K562 (cell line): ENCODE results near the gene SH3TC1. TPM values are rescaled to one million over a fixed set of nuclear protein-coding genes. Genes with fewer than 3 reads are reported as not detected.
A peak's percentile ranks its signal among the peaks of the same experiment; 100 is the strongest.

Source experiments
- ARNT ChIP-seq, 2 experiments: fragments of 450-650 bp; IDR thresholded peaks; 2 replicates each; pipeline ENCODE4 v1.6.1; 2016; ENCODE audit warnings: mild to moderate bottlenecking in 1 of 2
- CREB5 ChIP-seq: fragments of 250-450 bp; sonication (Bioruptor Pico); IDR thresholded peaks from 2 replicates; pipeline ENCODE4 v1.5.0; 2020; ENCODE audit warnings: mild to moderate bottlenecking
- E2F8 ChIP-seq: fragments of 450-650 bp; IDR thresholded peaks from 2 replicates; pipeline ENCODE4 v1.7.1; 2018; ENCODE audit warnings: mild to moderate bottlenecking, low read depth; ENCODE audit not compliant: partially characterized antibody
- FOXK2 ChIP-seq, 2 experiments: fragments of 450-650 bp; IDR thresholded peaks in 1 of 2; conservative IDR thresholded peaks in 1 of 2; 2 replicates each; pipeline ENCODE4 v1.6.1; 2016; ENCODE audit warnings: low read depth in 2 of 2, mild to moderate bottlenecking in 1 of 2
- KLF6 ChIP-seq: fragments of 250-450 bp; sonication (Bioruptor Pico); IDR thresholded peaks from 2 replicates; pipeline ENCODE4 v1.4.0; 2020; ENCODE audit warnings: mild to moderate bottlenecking, moderate library complexity, borderline replicate concordance
- MBD2 ChIP-seq: sonication (generic); IDR thresholded peaks from 2 replicates; pipeline ENCODE4 v1.6.1; 2016; ENCODE audit warnings: low read depth, borderline replicate concordance
- TSHZ1 ChIP-seq: fragments of 250-450 bp; sonication (Bioruptor Pico); IDR thresholded peaks from 2 replicates; pipeline ENCODE4 v1.4.0; 2020; ENCODE audit warnings: mild to moderate bottlenecking, moderate library complexity
- ZNF133 ChIP-seq: fragments of 250-450 bp; sonication (Bioruptor Pico); IDR thresholded peaks from 2 replicates; pipeline ENCODE4 v1.4.0; 2020; ENCODE audit warnings: mild to moderate bottlenecking
- ZNF263 ChIP-seq: sonication (generic); formaldehyde crosslinking; IDR thresholded peaks from 2 replicates; pipeline ENCODE4 v1.8.0; 2022; ENCODE audit warnings: mild to moderate bottlenecking, missing genetic modification reagents, borderline replicate concordance
- ZNF444 ChIP-seq: fragments of 250-450 bp; sonication (Bioruptor Pico); IDR thresholded peaks from 2 replicates; pipeline ENCODE4 v1.4.0; 2020; ENCODE audit warnings: mild to moderate bottlenecking, moderate library complexity
- polyA plus RNA-seq, 8 experiments: library from polyadenylated mRNA; depleted of rRNA in 4 of 8; stranded (reverse) in 5 of 8; unstranded in 3 of 8; fragments of >200 nt; fragmentation: Nextera tagmentation in 2 of 8; fragmentation: Illumina TruSeq in 1 of 8; extraction: Ambion mirVana in 2 of 8; extraction: Trizol in 1 of 8; gene quantifications; 2 replicates each; pipeline versions ENCODE4 v1.2.1 to v1.2.3, GENCODE V29; 2011 to 2014; ENCODE audit warnings: inconsistent platforms in 1 of 8, missing spikeins in 1 of 8
- total RNA-seq, 7 experiments: library from RNA; depleted of rRNA in 6 of 7; stranded (reverse); fragments of >200 nt in 6 of 7; fragmentation: Illumina TruSeq in 2 of 7; extraction: Trizol in 2 of 7; gene quantifications; 2 replicates each; pipeline versions ENCODE4 v1.2.1 to v1.2.3, GENCODE V29; 2011 to 2021; ENCODE audit warnings: low replicate concordance in 1 of 7
- TF ChIP-seq, protein P1 (sequence below), 2 experiments: fragments of 450-650 bp; IDR thresholded peaks; 2 replicates each; pipeline ENCODE4 v1.6.1; 2016
- TF ChIP-seq, protein P2 (sequence below): fragments of 250-450 bp; sonication (Bioruptor Pico); IDR thresholded peaks from 2 replicates; pipeline ENCODE4 v1.5.0; 2021
- TF ChIP-seq, protein P3 (sequence below): fragments of 150-350 bp; conservative IDR thresholded peaks from 2 replicates; pipeline ENCODE4 v1.6.1; 2014; ENCODE audit warnings: low read length

Gene SH3TC1
- total and polyA plus RNA-seq, 9 of the 15 experiments (the other 6 are each of a cell fraction or from before 2014, with no cell fraction given): 0.04 to 2.1 (median 0.48) TPM; not detected in 1

DNA sequence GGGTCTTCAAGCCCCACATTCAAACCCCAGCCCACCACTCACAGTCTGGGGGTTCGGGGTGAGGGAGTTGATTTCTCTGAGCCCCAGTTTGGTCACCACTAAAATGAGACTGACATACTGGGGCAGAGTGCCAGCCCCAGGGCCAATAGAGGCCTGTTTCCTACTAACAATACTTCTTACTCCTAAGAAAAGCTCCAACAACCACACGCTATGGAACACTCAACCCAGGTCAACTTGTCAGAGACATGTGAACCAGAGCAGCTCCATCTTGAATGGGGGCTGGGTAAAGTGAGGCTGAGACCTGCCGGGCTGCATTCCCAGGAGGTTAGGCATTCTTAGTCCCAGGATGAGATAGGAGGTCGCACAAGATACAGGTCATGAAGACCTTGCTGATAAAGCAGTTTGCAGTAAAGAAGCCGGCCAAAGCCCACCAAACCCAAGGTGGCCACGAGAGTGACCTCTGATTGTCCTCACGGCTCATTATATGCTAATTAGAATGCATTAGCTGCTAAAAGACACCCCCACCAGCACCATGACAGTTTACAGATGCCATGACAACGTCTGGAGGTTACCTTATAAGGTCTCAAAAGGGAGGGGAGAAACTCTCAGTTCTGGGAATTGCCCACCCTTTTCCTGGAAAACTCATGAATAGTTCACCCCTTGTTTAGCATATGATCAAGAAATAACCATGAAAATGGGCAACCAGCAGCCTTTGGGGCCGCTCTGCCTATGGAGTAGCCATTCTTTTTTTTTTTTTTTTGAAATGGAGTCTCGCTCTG is 43.9 kb downstream of the SH3TC1 start (continued):
- TF ChIP-seq TSHZ1 (CRISPR knock-in tag): 0 out of 2 replicates have a peak, but pooled peaks have one; percentile 59
- TF ChIP-seq ZNF133 (CRISPR knock-in tag): no peak
- TF ChIP-seq E2F8: no peak
- TF ChIP-seq, protein P1, sequence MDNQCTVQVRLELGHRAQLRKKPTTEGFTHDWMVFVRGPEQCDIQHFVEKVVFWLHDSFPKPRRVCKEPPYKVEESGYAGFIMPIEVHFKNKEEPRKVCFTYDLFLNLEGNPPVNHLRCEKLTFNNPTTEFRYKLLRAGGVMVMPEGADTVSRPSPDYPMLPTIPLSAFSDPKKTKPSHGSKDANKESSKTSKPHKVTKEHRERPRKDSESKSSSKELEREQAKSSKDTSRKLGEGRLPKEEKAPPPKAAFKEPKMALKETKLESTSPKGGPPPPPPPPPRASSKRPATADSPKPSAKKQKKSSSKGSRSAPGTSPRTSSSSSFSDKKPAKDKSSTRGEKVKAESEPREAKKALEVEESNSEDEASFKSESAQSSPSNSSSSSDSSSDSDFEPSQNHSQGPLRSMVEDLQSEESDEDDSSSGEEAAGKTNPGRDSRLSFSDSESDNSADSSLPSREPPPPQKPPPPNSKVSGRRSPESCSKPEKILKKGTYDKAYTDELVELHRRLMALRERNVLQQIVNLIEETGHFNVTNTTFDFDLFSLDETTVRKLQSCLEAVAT (IDR thresholded peaks at IDR 0.05): no peak
- peak; percentile 52; the same call in 1 of the 2 replicates for TF ChIP-seq KLF6
- no peak for TF ChIP-seq ZNF444 (CRISPR knock-in tag)
- no peak for TF ChIP-seq ARNT (IDR thresholded peaks at IDR 0.05)
- no peak for TF ChIP-seq FOXK2 (conservative IDR thresholded peaks at IDR 0.05 in 1 of 2, IDR thresholded peaks at IDR 0.05 in 1 of 2; ENCODE audit: low read depth in 2 of 2)
- TF ChIP-seq, protein P2, sequence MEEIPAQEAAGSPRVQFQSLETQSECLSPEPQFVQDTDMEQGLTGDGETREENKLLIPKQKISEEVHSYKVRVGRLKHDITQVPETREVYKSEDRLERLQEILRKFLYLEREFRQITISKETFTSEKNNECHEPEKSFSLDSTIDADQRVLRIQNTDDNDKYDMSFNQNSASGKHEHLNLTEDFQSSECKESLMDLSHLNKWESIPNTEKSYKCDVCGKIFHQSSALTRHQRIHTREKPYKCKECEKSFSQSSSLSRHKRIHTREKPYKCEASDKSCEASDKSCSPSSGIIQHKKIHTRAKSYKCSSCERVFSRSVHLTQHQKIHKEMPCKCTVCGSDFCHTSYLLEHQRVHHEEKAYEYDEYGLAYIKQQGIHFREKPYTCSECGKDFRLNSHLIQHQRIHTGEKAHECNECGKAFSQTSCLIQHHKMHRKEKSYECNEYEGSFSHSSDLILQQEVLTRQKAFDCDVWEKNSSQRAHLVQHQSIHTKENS (CRISPR knock-in tag): no peak
- TF ChIP-seq, protein P3, sequence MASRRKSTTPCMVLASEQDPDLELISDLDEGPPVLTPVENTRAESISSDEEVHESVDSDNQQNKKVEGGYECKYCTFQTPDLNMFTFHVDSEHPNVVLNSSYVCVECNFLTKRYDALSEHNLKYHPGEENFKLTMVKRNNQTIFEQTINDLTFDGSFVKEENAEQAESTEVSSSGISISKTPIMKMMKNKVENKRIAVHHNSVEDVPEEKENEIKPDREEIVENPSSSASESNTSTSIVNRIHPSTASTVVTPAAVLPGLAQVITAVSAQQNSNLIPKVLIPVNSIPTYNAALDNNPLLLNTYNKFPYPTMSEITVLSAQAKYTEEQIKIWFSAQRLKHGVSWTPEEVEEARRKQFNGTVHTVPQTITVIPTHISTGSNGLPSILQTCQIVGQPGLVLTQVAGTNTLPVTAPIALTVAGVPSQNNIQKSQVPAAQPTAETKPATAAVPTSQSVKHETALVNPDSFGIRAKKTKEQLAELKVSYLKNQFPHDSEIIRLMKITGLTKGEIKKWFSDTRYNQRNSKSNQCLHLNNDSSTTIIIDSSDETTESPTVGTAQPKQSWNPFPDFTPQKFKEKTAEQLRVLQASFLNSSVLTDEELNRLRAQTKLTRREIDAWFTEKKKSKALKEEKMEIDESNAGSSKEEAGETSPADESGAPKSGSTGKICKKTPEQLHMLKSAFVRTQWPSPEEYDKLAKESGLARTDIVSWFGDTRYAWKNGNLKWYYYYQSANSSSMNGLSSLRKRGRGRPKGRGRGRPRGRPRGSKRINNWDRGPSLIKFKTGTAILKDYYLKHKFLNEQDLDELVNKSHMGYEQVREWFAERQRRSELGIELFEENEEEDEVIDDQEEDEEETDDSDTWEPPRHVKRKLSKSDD: no peak
- TF ChIP-seq CREB5: no peak
- no peak for TF ChIP-seq ZNF263 (CRISPR knock-in tag)
- TF ChIP-seq MBD2: no peak
